A673 (cell line): Measurements from ENCODE around the gene PDE4A.

ENCODE experiments used
- CTCF ChIP-seq: fragments of 300-800, 200-600 bp; sonication (generic); conservative IDR thresholded peaks from 2 replicates; pipeline ENCODE4 v1.5.1; 2017; ENCODE audit warnings: low read depth, mild to moderate bottlenecking, antibody characterized with exemption, low read length, moderate library complexity, mixed read lengths
- EZH2 ChIP-seq: fragments of 200-600 bp; sonication (generic); IDR thresholded peaks from 2 replicates; pipeline ENCODE4 v1.6.1; 2017; ENCODE audit warnings: borderline replicate concordance, low read depth, mild to moderate bottlenecking, mixed read lengths, antibody characterized with exemption, low read length; ENCODE audit not compliant: poor library complexity, severe bottlenecking

DNA sequence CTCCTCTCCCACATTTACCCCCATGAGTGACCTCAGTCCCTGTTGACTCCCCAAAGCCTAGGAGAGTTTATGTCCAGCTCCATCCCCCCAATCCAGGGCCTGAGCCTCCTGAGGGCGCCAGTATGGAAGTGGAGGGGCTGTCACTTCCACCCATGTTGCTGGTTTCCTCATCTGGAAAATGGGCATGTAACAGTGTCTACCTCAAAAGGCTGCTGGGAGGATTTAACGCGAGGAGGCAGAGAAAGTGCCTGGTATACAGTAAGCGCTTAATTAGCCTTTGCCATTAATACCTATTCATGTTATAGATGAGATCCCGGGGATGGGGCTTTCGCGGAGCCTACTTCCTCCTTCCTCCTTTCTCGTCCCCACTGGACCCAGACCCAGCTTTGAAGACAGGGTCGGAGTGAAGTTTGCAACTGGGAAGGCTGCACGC lies 40.4 kb upstream of the PDE4A start:
- TF ChIP-seq CTCF: no peak
- TF ChIP-seq EZH2: no peak
